IgD-negative memory B cell (primary cell): ENCODE data around the gene CAPZB. TPM values are rescaled to one million over a fixed set of nuclear protein-coding genes. Genes with fewer than 3 reads are reported as not detected.
A peak's percentile ranks its signal among the peaks of the same experiment; 100 is the strongest.

Experiments used
- H3K27ac Mint-ChIP-seq, 3 donors: one replicate each; pipeline ENCODE4 v1.8.0; 2020 to 2022; ENCODE audit warnings: mild to moderate bottlenecking in 3 of 3, mixed read lengths in 3 of 3, moderate library complexity in 1 of 3
- H3K27me3 Mint-ChIP-seq: one replicate; pipeline ENCODE4 v1.8.0; 2021; ENCODE audit warnings: mixed read lengths
- H3K36me3 Mint-ChIP-seq: one replicate; pipeline ENCODE4 v1.8.0; 2020; ENCODE audit warnings: mild to moderate bottlenecking, mixed read lengths
- H3K4me1 Mint-ChIP-seq, 3 donors: one replicate each; pipeline ENCODE4 v1.8.0; 2020 to 2022; ENCODE audit warnings: mixed read lengths in 3 of 3, mild to moderate bottlenecking in 1 of 3
- H3K4me3 Mint-ChIP-seq, 4 donors: one replicate each; pipeline ENCODE4 v1.8.0; 2020 to 2022; ENCODE audit warnings: mild to moderate bottlenecking in 4 of 4, mixed read lengths in 4 of 4, moderate library complexity in 3 of 4
- H3K9me3 Mint-ChIP-seq, 3 donors: one replicate each; pipeline ENCODE4 v1.8.0; 2020 to 2021; ENCODE audit warnings: mixed read lengths in 3 of 3, mild to moderate bottlenecking in 1 of 3
- polyA plus RNA-seq: library from polyadenylated mRNA; unstranded; fragments of 300-500 nt; fragmentation: Illumina TruSeq; gene quantifications from one replicate; pipeline ENCODE4 v1.2.3, GENCODE V29; 2021

CAPZB gene
- polyA plus RNA-seq, 1 donor from 2014 or later, result 419 TPM

GRCh38 chr1:19467199-19468187 is 17.8 kb downstream of the CAPZB start:
- no peaks in the 10 kb centered on the region for H3K27me3 Mint-ChIP-seq
- peaks cover 7% of the 10 kb centered on the region for H3K36me3 Mint-ChIP-seq
- peak overlapping the region in 3 of 4 donors; percentile 28 to 95 (median 85) for H3K4me3 Mint-ChIP-seq
- H3K9me3 Mint-ChIP-seq, result no peaks in the 10 kb centered on the region
- peak overlapping the region; percentile 88 to 98 (median 98) for H3K27ac Mint-ChIP-seq
- H3K4me1 Mint-ChIP-seq, result peaks cover 64 to 87% (median 78%) of the 10 kb centered on the region in 3 donors

GRCh38 chr1:19466112-19466561 is 19.2 kb downstream of the CAPZB start:
- Mint-ChIP-seq H3K4me1 (peaks cover 55 to 82% (median 74%) of the 10 kb centered on the region in 3 donors), H3K4me3 (peak overlapping the region in 3 of 4 donors; percentile 38 to 71 (median 70)), H3K27ac (peak overlapping the region; percentile 10 to 80 (median 59))

GRCh38 chr1:19465650-19466049 is 19.7 kb downstream of the CAPZB start:
- no peaks in the 10 kb centered on the region for H3K9me3 Mint-ChIP-seq
- peaks cover 7% of the 10 kb centered on the region for H3K36me3 Mint-ChIP-seq
- peak overlapping the region in 1 of 4 donors; percentile 70 for H3K4me3 Mint-ChIP-seq
- H3K27me3 Mint-ChIP-seq, result no peaks in the 10 kb centered on the region
- peak overlapping the region in 1 of 3 donors; percentile 59 for H3K27ac Mint-ChIP-seq
- H3K4me1 Mint-ChIP-seq, result peaks cover 51 to 82% (median 74%) of the 10 kb centered on the region in 3 donors

More at GRCh38 chr1:19466112-19466561, 19.2 kb downstream of the CAPZB start:
- Mint-ChIP-seq H3K36me3 (peaks cover 7% of the 10 kb centered on the region), H3K27me3 (no peaks in the 10 kb centered on the region), H3K9me3 (no peaks in the 10 kb centered on the region)

GRCh38 chr1:19465123-19465522 is 20.2 kb downstream of the CAPZB start:
- Mint-ChIP-seq H3K27ac (peak overlapping the region; percentile 43 to 90 (median 53)), H3K36me3 (peaks cover 7% of the 10 kb centered on the region), H3K4me1 (peaks cover 48 to 79% (median 73%) of the 10 kb centered on the region in 3 donors), H3K9me3 (no peaks in the 10 kb centered on the region), H3K27me3 (no peaks in the 10 kb centered on the region), H3K4me3 (peak overlapping the region in 3 of 4 donors; percentile 25 to 70 (median 51))

DNA sequence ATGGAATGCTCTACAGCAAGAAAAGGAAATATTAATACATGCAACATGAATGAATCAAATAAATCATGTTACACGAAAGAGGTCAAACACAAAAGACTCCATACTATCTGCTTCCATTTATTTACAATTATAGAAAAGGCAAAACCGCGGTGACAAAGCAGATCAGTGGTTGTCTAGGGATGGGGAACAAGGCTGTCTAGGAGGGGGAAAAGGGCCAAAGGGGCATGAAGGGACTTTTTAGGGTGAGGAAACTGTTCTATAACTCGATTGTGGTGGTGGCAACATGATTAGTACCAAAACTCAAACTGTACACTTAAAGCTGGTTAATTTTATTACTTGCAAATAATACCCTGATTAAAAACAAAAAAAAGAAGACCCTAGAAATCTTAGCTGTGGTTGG is 20.6 kb downstream of the CAPZB start:
- Mint-ChIP-seq H3K27me3 (no peaks in the 10 kb centered on the region), H3K27ac (peak overlapping the region; percentile 43 to 90 (median 53)), H3K4me1 (peaks cover 51 to 80% (median 73%) of the 10 kb centered on the region in 3 donors), H3K36me3 (peaks cover 7% of the 10 kb centered on the region), H3K4me3 (peak overlapping the region in 2 of 4 donors; percentile 25 to 70), H3K9me3 (no peaks in the 10 kb centered on the region)

GRCh38 chr1:19463504-19463803 is 21.9 kb downstream of the CAPZB start:
- Mint-ChIP-seq H3K27me3 (no peaks in the 10 kb centered on the region), H3K4me1 (peaks cover 51 to 81% (median 73%) of the 10 kb centered on the region in 3 donors), H3K9me3 (no peaks in the 10 kb centered on the region), H3K4me3 (peak overlapping the region; percentile 58 to 93 (median 82)), H3K27ac (peak overlapping the region; percentile 80 to 96 (median 91)), H3K36me3 (peaks cover 7% of the 10 kb centered on the region)

GRCh38 chr1:19462781-19463503 is 22.4 kb downstream of the CAPZB start:
- peak overlapping the region; percentile 58 to 93 (median 82) for H3K4me3 Mint-ChIP-seq
- no peaks in the 10 kb centered on the region for H3K9me3 Mint-ChIP-seq
- H3K27me3 Mint-ChIP-seq, result no peaks in the 10 kb centered on the region
- H3K36me3 Mint-ChIP-seq, result peaks cover 7% of the 10 kb centered on the region
- peaks cover 46 to 77% (median 69%) of the 10 kb centered on the region in 3 donors for H3K4me1 Mint-ChIP-seq
- peak overlapping the region; percentile 80 to 96 (median 91) for H3K27ac Mint-ChIP-seq

- no peaks in the 10 kb centered on the region for H3K9me3 Mint-ChIP-seq
- H3K36me3 Mint-ChIP-seq, result peaks cover 6% of the 10 kb centered on the region
- H3K27ac Mint-ChIP-seq, result peak overlapping the region in 1 of 3 donors; percentile 67
- peaks cover 48 to 75% (median 69%) of the 10 kb centered on the region in 3 donors for H3K4me1 Mint-ChIP-seq
- H3K27me3 Mint-ChIP-seq, result no peaks in the 10 kb centered on the region
- peak overlapping the region in 1 of 4 donors; percentile 70 for H3K4me3 Mint-ChIP-seq
Measured at GRCh38 chr1:19461220-19461554, 24.2 kb downstream of the CAPZB start.

GRCh38 chr1:19460535-19461219 is 24.7 kb downstream of the CAPZB start:
- H3K4me3 Mint-ChIP-seq, result peak overlapping the region in 2 of 4 donors; percentile 65 to 90

GRCh38 chr1:19458815-19459417 is 26.4 kb downstream of the CAPZB start:
- H3K36me3 Mint-ChIP-seq, result peaks cover 2% of the 10 kb centered on the region
- H3K27me3 Mint-ChIP-seq, result no peaks in the 10 kb centered on the region
- no peaks in the 10 kb centered on the region for H3K9me3 Mint-ChIP-seq
- peak overlapping the region; percentile 51 to 91 (median 74) for H3K27ac Mint-ChIP-seq
- H3K4me3 Mint-ChIP-seq, result peak overlapping the region; percentile 44 to 90 (median 78)
- peaks cover 58 to 75% (median 69%) of the 10 kb centered on the region in 3 donors for H3K4me1 Mint-ChIP-seq

More at GRCh38 chr1:19460535-19461219, 24.7 kb downstream of the CAPZB start:
- Mint-ChIP-seq H3K27ac (peak overlapping the region; percentile 51 to 91 (median 74)), H3K9me3 (no peaks in the 10 kb centered on the region), H3K36me3 (peaks cover 6% of the 10 kb centered on the region), H3K4me1 (peaks cover 51 to 74% (median 69%) of the 10 kb centered on the region in 3 donors), H3K27me3 (no peaks in the 10 kb centered on the region)

GRCh38 chr1:19457607-19458006 is 27.7 kb downstream of the CAPZB start:
- Mint-ChIP-seq H3K27ac (peak overlapping the region; percentile 36 to 92 (median 69)), H3K36me3 (peaks cover 2% of the 10 kb centered on the region), H3K4me3 (peak overlapping the region in 2 of 4 donors; percentile 70 to 71), H3K4me1 (peaks cover 52 to 69% (median 67%) of the 10 kb centered on the region in 3 donors), H3K27me3 (no peaks in the 10 kb centered on the region), H3K9me3 (no peaks in the 10 kb centered on the region)

DNA sequence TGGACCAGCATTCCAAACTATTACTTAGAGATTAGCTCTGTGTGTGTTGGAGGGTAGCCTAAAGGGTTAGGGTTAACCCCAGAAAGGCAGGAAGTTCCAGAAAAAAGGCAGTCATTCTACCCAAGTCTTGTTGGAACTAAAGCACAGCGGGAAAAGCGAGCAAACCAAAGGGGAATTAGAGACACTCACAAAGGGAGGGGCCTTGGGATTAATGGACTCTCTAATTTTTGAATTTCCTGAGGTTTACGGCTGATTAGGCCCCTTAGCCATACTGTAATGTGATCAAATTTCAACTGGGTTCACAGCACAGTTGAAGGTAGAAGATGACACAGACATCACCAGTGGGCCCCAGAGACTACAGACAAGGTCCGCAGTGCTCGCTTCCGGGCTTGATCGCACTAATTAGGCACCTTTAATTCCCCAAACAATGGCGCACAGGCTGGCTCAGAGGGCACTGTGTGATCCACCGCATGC is 28.3 kb downstream of the CAPZB start:
- peak overlapping the region in 2 of 3 donors; percentile 36 to 92 for H3K27ac Mint-ChIP-seq
- H3K36me3 Mint-ChIP-seq, result peaks cover 2% of the 10 kb centered on the region
- H3K4me3 Mint-ChIP-seq, result peak overlapping the region in 2 of 4 donors; percentile 70 to 71
- peaks cover 49 to 73% (median 72%) of the 10 kb centered on the region in 3 donors for H3K4me1 Mint-ChIP-seq
- no peaks in the 10 kb centered on the region for H3K9me3 Mint-ChIP-seq
- no peaks in the 10 kb centered on the region for H3K27me3 Mint-ChIP-seq

DNA sequence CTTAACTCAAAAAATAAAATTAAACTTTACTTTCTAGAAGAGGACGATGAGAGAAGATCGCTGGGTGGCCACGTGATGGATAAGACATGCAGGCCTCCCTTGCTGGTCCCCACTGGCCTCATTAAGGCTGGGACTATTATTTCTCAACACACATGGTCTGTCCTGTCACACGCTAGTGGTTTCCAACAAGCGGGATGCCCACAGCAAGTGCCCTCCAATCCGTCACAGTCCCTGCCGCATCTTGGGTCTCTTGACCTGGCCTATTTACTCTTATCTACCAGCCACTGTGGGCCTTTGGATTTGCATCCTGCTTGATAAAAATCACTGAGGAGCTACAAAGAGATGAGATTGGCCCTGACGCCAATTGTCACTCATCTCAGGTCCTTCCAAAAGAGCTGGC is 30.0 kb downstream of the CAPZB start:
- Mint-ChIP-seq H3K36me3 (peaks cover 2% of the 10 kb centered on the region), H3K27me3 (no peaks in the 10 kb centered on the region), H3K9me3 (no peaks in the 10 kb centered on the region), H3K4me3 (peak overlapping the region in 3 of 4 donors; percentile 48 to 84 (median 72)), H3K4me1 (peaks cover 56 to 74% (median 64%) of the 10 kb centered on the region in 3 donors), H3K27ac (peak overlapping the region; percentile 27 to 85 (median 74))
